RWPE2 (cell line): ENCODE measurements around the gene CFAP97D1.

ENCODE experiments used
- ATAC-seq: fragments of 200-7000 bp; cut with Tn5 transposase; 3 replicates; pipeline ENCODE4 v1.9.1; 2021; ENCODE audit warnings: low read depth
- DNase-seq: peaks from one replicate; pipeline ENCODE4 v3.0.0-alpha.2; 2020; ENCODE audit warnings: low spot score
- H3K27ac ChIP-seq: fragments of 450-650 bp; 2 replicates; pipeline ENCODE4 v1.5.1; 2017; ENCODE audit warnings: mild to moderate bottlenecking; ENCODE audit not compliant: poor library complexity, severe bottlenecking
- H3K27me3 ChIP-seq: fragments of 250-450 bp; sonication (Bioruptor Pico); 2 replicates; pipeline ENCODE4 v1.5.1; 2021; ENCODE audit warnings: mild to moderate bottlenecking, moderate library complexity; ENCODE audit not compliant: insufficient read depth, poor library complexity, severe bottlenecking
- H3K36me3 ChIP-seq: fragments of 250-450 bp; sonication (Bioruptor Pico); 2 replicates; pipeline ENCODE4 v1.5.1; 2020; ENCODE audit warnings: low read depth, mild to moderate bottlenecking, moderate library complexity
- H3K4me1 ChIP-seq: fragments of 250-450 bp; sonication (Bioruptor Pico); 2 replicates; pipeline ENCODE4 v1.5.1; 2021; ENCODE audit warnings: mild to moderate bottlenecking, moderate library complexity; ENCODE audit not compliant: insufficient read depth, poor library complexity, severe bottlenecking
- H3K4me3 ChIP-seq: fragments of 250-450 bp; sonication (Bioruptor Pico); 2 replicates; pipeline ENCODE4 v1.5.1; 2021; ENCODE audit warnings: mild to moderate bottlenecking, moderate library complexity; ENCODE audit not compliant: severe bottlenecking
- H3K9me3 ChIP-seq: fragments of 250-450 bp; sonication (Bioruptor Pico); 2 replicates; pipeline ENCODE4 v1.5.1; 2021; ENCODE audit warnings: mild to moderate bottlenecking, moderate library complexity; ENCODE audit not compliant: severe bottlenecking
- CTCF ChIP-seq: fragments of 450-650 bp; IDR thresholded peaks from one replicate; pipeline ENCODE4 v1.5.1; 2017; ENCODE audit warnings: mild to moderate bottlenecking, moderate library complexity; ENCODE audit not compliant: poor library complexity, severe bottlenecking

The CFAP97D1 gene

GRCh38 chr17:43774304-43775250 is 5.7 kb upstream of the CFAP97D1 start:
- DNase-seq (no peak), ATAC-seq (no peak)
- no peak overlapping the region for H3K27ac ChIP-seq
- H3K9me3 ChIP-seq: no peaks in the 10 kb centered on the region
- no peak overlapping the region for H3K4me3 ChIP-seq
- peaks cover 3% of the 10 kb centered on the region for H3K4me1 ChIP-seq
- TF ChIP-seq CTCF: no peak
- H3K27me3 ChIP-seq: no peaks in the 10 kb centered on the region
- H3K36me3 ChIP-seq: peaks cover 68% of the 10 kb centered on the region

GRCh38 chr17:43778337-43779144 is 1.7 kb upstream of the CFAP97D1 start, which contains the start of gene DUSP3:
TSS of gene DUSP3 (minus strand) at chr17:43778977. CDS start at chr17:43778924, 53 bp downstream.
- Histone ChIP-seq H3K9me3 (no peaks in the 10 kb centered on the region), H3K4me1 (peaks cover 4% of the 10 kb centered on the region), H3K4me3 (peak within 1 kb of the TSS; percentile 94), H3K36me3 (peaks cover 39% of the 10 kb centered on the region), H3K27ac (peak within 1 kb of the TSS; percentile 66), H3K27me3 (no peaks in the 10 kb centered on the region)
- no peak for TF ChIP-seq CTCF
- DNase-seq (peak; percentile 94), ATAC-seq (peak; percentile 92)

GRCh38 chr17:43779145-43780125 is 800 bp upstream of the CFAP97D1 start:
- no peaks in the 10 kb centered on the region for H3K27me3 ChIP-seq
- peak; percentile 31 for TF ChIP-seq CTCF
- peaks cover 13% of the 10 kb centered on the region for H3K4me1 ChIP-seq
- no peaks in the 10 kb centered on the region for H3K9me3 ChIP-seq
- ATAC-seq (peak; percentile 39), DNase-seq (no peak)
- H3K4me3 ChIP-seq: peak overlapping the region; percentile 94
- peaks cover 34% of the 10 kb centered on the region for H3K36me3 ChIP-seq
- peak overlapping the region; percentile 66 for H3K27ac ChIP-seq

GRCh38 chr17:43782913-43783680 is 2.9 kb downstream of the CFAP97D1 start:
- no peaks in the 10 kb centered on the region for H3K27me3 ChIP-seq
- DNase-seq (no peak), ATAC-seq (no peak)
- no peak overlapping the region for H3K27ac ChIP-seq
- H3K36me3 ChIP-seq: no peaks in the 10 kb centered on the region
- TF ChIP-seq CTCF: no peak
- no peak overlapping the region for H3K4me3 ChIP-seq
- H3K4me1 ChIP-seq: peaks cover 10% of the 10 kb centered on the region
- no peaks in the 10 kb centered on the region for H3K9me3 ChIP-seq
